Skeletal muscle tissue (tissue), 4 donors: ENCODE data around the gene NFXL1. TPM values are rescaled to one million over a fixed set of nuclear protein-coding genes. Genes with fewer than 3 reads are reported as not detected.

Experiments used
- H3K27ac ChIP-seq: one replicate; pipeline ENCODE4 v1.7.0; 2013; ENCODE audit warnings: mild to moderate bottlenecking, low read depth, low read length, inconsistent platforms
- H3K27me3 ChIP-seq, 3 donors: one replicate each; pipeline ENCODE4 v1.7.0; 2013; ENCODE audit warnings: low read length in 3 of 3; ENCODE audit not compliant: control insufficient read depth in 3 of 3, insufficient read depth in 3 of 3
- H3K36me3 ChIP-seq, 3 donors: one replicate each; pipeline ENCODE4 v1.7.0; 2013; ENCODE audit warnings: low read length in 3 of 3; ENCODE audit not compliant: control insufficient read depth in 3 of 3, insufficient read depth in 3 of 3
- H3K4me1 ChIP-seq, 3 donors: one replicate each; pipeline ENCODE4 v1.7.0; 2013; ENCODE audit warnings: low read length in 3 of 3, mild to moderate bottlenecking in 3 of 3; ENCODE audit not compliant: control insufficient read depth in 3 of 3, insufficient read depth in 3 of 3
- H3K4me3 ChIP-seq, 3 donors: one replicate each; pipeline ENCODE4 v1.7.0; 2013; ENCODE audit warnings: low read length in 3 of 3
- H3K9ac ChIP-seq, 3 donors: one replicate each; pipeline ENCODE4 v1.7.0; 2013; ENCODE audit warnings: low read length in 3 of 3, mild to moderate bottlenecking in 3 of 3, moderate library complexity in 2 of 3, low read depth in 1 of 3
- H3K9me3 ChIP-seq, 3 donors: one replicate each; pipeline ENCODE4 v1.7.0; 2013; ENCODE audit warnings: low read length in 3 of 3; ENCODE audit not compliant: control insufficient read depth in 3 of 3
- total RNA-seq: library from RNA; depleted of rRNA; stranded (reverse); fragments of >200 nt; gene quantifications from one replicate; pipeline ENCODE4 v1.2.3, GENCODE V29; 2014
- donor health status: Osteomylitis.

NFXL1 gene
- total RNA-seq: 7.8 TPM

DNA sequence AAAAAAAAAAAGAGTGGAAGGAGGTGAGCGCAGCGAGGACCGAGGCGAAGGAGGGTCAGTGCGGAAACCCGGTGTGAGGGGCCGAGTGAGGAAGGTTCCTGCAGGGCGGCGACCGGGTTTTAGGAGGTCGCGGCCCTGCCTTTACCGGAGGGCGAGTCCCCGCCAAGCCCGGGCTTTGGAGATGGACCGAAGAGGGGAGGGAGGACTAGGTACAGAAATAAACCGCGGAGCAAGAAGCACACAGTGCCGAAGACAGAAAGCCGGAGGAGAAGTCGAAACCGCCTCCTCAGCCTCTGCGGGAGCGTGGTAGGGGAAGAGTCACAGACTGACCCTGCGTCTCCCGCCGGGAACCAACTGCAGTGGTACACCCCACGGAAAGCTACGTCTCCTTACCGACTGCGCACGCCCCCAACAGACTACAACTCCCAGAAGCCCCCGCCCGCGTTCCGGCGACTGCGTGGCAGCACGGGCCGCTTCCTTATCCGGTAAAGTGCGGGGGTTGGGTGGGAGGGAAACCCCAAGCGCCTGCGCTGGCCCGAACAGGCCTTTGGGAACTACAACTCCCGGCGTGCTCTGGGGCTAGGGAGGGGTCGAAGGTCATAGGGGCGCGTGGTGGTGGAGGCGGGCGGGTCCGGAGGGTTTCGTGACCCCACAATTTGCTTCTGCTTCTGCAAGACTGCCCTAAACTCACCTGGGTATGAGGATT lies at the start of gene NFXL1:
TSS of gene NFXL1 (minus strand) at position 364 of the 706 bp plus-strand sequence. CDS start 380 bp downstream, outside the sequence.
- H3K36me3 ChIP-seq: peaks cover 0 to 11% (median 5%) of the 10 kb centered on the region in 3 donors
- no peaks in the 10 kb centered on the region for H3K9me3 ChIP-seq
- H3K9ac ChIP-seq: peak within 1 kb of the TSS; percentile 81 to 88 (median 86)
- peak within 1 kb of the TSS; percentile 73 for H3K27ac ChIP-seq
- H3K4me3 ChIP-seq: peak within 1 kb of the TSS; percentile 97 to 99 (median 99)
- H3K27me3 ChIP-seq: no peaks in the 10 kb centered on the region
- H3K4me1 ChIP-seq: peaks cover 6 to 16% (median 13%) of the 10 kb centered on the region in 3 donors

DNA sequence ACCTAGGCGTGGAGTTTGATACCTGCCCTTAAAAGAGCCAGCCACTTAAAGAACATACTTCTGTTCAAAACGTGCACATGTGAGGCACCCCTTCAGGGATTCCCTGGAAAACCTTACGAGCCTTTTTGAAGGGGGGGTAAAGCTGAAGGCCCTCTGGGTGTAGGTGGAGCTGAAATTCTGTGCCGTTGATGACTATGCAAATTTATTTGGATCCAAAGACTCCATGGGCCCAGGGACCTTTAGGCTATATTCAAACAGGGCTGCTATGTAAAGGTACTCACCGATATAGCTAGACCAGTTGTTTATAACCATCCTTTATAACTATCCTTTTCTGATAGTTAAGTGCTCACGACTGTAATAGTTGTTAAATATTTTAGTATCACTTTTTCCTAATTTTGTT lies 40.3 kb upstream of the NFXL1 start:
- Histone ChIP-seq H3K27me3 (no peaks in the 10 kb centered on the region), H3K27ac (no peak overlapping the region), H3K9me3 (no peaks in the 10 kb centered on the region), H3K36me3 (no peaks in the 10 kb centered on the region), H3K9ac (no peak overlapping the region), H3K4me3 (no peak overlapping the region), H3K4me1 (no peaks in the 10 kb centered on the region)

DNA sequence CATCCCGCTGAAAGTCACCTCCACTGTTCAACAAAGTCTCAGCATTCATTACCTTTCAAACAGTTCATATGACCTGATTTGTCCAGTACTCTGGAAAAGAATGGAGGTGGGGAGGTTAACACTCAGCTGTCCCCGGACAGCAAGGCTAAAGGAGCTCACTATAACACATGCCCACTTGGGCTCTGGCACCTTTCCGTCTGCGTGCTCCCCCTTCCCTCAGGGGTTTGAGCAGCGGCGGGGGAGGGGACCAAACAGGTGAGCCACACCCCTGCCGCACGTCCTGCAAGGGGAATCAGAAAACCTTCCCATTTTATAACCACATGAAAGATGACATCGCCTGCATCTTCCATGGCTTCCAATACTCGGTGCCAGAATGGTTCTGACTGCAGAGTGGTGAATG lies 39.9 kb upstream of the NFXL1 start:
- H3K4me3 ChIP-seq: no peak overlapping the region

DNA sequence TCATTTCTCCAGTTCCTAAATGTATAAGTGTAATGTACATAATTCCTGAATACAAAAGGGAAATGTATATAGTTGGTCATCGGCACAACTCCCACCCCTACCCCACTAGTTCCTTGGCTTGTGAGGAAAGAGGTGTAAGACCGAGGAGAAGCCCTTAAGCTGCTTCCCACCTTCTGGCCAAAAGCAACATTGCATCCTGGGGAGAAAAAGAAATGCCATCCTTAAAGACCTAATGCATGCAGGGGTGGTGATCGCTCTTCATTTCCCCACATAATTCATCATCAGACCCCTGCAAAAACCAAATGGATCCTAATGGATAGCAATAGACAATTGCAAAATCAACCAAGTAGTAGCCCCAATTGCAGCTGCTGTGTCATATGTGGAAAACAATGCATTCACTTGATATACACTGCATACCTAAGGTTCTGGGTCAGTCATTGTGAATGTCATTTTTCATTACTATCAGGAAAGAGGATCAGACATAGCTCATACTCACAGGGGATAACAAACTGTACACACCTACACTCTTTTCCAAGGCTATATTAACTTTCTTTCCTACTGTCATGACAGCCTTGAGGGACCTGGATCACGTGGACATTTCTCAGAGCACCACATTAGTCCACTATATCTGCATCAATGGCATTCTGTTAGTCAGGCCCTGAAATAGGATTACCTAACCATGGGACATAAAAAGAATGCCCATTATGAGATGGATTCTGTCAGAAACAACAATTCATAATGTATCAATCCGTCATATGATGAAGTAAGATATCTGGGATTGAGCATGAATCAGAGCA lies 31.7 kb upstream of the NFXL1 start:
- Histone ChIP-seq H3K9me3 (no peaks in the 10 kb centered on the region), H3K4me3 (no peak overlapping the region)

More for the DNA sequence above, 39.9 kb upstream of the NFXL1 start:
- Histone ChIP-seq H3K27me3 (no peaks in the 10 kb centered on the region), H3K9me3 (no peaks in the 10 kb centered on the region), H3K27ac (no peak overlapping the region), H3K4me1 (no peaks in the 10 kb centered on the region), H3K9ac (no peak overlapping the region), H3K36me3 (no peaks in the 10 kb centered on the region)

DNA sequence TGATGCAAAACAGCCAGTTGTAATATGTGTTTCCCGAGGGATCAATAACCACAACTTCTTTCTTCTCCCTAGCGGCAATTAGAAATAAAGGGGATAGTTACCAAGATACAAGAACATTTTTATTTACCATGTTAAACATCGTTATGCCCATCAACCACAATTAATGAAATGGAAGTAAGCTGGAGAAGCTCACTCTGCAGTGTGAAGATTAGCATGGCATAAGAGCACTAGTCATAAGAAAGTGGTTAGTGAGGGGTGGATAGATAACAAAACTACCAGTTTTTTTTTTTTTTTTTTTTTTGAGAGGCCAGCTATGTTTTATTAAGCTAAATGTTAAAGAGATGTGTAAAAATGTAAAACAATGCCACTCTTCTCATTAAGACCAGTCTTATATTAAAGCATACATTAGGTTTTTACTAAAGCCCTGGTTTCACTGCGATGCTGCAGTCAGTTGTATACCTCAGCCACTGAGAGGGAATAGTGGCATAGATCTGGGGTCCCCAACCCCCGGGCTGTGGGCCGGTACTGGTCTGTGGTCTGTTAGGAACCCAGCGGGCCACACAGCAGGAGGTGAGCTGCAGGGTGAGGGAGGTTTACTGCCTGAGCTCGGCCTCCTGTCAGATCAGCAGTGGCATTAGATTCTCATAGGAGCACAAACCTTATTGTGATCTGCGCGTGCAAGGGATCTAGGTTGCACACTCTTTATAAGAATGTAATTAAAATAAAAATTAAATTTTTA lies 27.9 kb upstream of the NFXL1 start:
- Histone ChIP-seq H3K27ac (no peak overlapping the region), H3K27me3 (no peaks in the 10 kb centered on the region), H3K4me3 (no peak overlapping the region), H3K9ac (no peak overlapping the region), H3K36me3 (peaks cover 0 to 2% (median 0%) of the 10 kb centered on the region in 3 donors), H3K9me3 (no peaks in the 10 kb centered on the region), H3K4me1 (no peaks in the 10 kb centered on the region)

More for the DNA sequence above, 31.7 kb upstream of the NFXL1 start:
- Histone ChIP-seq H3K9ac (no peak overlapping the region), H3K27me3 (no peaks in the 10 kb centered on the region), H3K27ac (no peak overlapping the region), H3K36me3 (no peaks in the 10 kb centered on the region), H3K4me1 (no peaks in the 10 kb centered on the region)

DNA sequence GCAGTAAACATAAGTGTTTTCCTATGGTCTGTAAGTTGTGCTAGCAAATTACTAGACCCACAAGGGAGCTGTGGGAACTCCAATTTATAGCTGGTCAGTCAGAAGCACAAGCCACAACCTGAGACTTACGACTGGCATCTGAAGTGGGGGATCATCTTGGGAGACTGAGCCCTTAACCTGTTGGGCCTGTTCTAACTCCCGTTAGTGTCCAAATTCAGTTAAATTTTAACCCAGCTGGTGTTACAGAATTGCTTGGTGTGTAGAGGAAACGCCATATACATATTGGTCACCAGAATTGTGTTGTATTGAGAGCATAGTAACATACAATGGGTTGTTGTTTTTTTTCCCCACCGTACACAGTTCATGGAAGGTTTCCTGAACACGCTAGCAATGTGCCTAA lies 25.1 kb upstream of the NFXL1 start:
- H3K4me3 ChIP-seq: no peak overlapping the region
- H3K9me3 ChIP-seq: no peaks in the 10 kb centered on the region
- no peaks in the 10 kb centered on the region for H3K27me3 ChIP-seq
- no peaks in the 10 kb centered on the region for H3K4me1 ChIP-seq
- no peak overlapping the region for H3K9ac ChIP-seq
- peaks cover 0 to 2% (median 0%) of the 10 kb centered on the region in 3 donors for H3K36me3 ChIP-seq
- H3K27ac ChIP-seq: no peak overlapping the region

DNA sequence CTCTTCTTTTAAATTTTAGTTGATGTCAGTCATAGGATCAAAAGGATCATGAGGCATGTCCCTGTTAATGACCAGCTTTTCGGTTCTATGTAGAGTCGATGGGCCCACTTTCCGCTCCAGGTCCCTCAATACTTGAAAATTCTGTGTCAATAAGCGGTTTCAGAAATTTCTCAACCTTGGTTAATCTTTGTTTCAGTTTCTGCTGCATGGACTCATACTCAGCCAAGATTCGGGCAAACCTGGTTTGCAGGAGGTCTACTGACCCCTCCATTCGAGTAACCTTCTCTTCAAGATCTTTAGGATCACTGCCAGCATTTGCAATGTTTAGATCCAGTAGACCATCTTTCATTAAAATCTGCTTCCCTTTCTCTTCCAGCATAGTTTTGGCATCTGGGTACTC lies 22.0 kb upstream of the NFXL1 start:
- no peaks in the 10 kb centered on the region for H3K4me1 ChIP-seq
- H3K9me3 ChIP-seq: no peaks in the 10 kb centered on the region
- peaks cover 0 to 2% (median 0%) of the 10 kb centered on the region in 3 donors for H3K36me3 ChIP-seq

DNA sequence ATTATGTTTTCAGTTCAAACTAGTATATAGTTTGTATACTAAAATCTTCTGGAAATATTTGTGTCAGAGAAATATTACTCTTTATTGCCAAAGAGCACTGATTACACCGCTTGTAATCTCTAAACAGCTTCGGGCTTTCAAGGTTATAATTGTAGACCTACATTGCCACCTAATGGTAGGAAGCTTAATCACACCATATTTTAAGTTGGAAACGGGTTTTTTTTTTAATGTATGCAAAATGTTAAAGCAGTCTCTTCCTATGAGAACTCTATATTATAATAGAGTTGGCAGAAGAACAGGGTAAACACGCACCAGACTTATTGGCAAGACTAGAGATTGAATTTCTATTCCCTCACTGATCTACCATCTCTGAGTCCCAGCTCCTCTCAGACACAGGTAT lies 19.5 kb upstream of the NFXL1 start:
- Histone ChIP-seq H3K9ac (no peak overlapping the region), H3K36me3 (no peaks in the 10 kb centered on the region), H3K9me3 (no peaks in the 10 kb centered on the region), H3K4me1 (no peaks in the 10 kb centered on the region), H3K4me3 (no peak overlapping the region), H3K27ac (no peak overlapping the region), H3K27me3 (no peaks in the 10 kb centered on the region)

More for the DNA sequence above, 22.0 kb upstream of the NFXL1 start:
- Histone ChIP-seq H3K9ac (no peak overlapping the region), H3K27me3 (no peaks in the 10 kb centered on the region), H3K27ac (no peak overlapping the region), H3K4me3 (no peak overlapping the region)

DNA sequence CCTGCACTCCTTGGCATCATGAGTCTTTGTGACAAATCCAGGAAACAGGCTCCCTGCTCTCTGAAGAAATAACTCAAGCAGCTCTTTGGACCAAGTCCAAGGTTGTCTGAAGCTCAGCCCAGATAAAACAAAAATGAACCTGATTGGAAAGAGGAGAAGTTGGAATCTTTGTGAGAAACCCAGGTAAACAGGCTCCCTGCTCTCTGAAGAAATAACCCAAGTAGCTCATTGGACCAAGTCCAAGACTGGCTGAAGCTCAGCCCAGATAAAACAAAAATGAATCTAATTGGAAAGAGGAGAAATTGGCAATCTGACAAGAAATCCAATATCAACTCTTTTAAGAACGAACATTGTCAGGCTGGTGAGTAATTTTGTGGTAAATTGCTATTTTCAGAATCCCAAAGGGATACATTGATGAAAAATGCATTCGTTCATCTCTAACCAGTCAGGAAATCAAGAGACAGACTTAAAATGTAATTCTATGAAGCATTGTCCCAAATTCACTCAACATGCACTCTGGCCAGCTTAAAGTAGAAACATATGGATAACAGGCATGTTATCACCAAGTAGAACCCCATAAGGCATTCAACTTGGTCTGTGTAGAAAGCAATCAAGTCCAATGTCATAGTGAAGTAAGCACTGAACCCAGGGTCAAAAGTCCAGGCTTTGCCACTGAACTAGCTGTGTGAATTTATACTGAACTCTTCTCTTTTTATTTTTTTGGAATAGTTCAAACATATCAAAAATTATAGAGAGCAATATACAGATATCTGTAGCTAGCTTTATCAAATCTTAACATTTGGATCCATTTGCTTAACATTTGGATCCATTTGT lies 16.8 kb upstream of the NFXL1 start:
- H3K4me3 ChIP-seq: no peak overlapping the region
- H3K9me3 ChIP-seq: no peaks in the 10 kb centered on the region
- peaks cover 0 to 5% (median 0%) of the 10 kb centered on the region in 3 donors for H3K27me3 ChIP-seq
- H3K9ac ChIP-seq: no peak overlapping the region
- H3K4me1 ChIP-seq: peaks cover 0 to 4% (median 2%) of the 10 kb centered on the region in 3 donors
- H3K36me3 ChIP-seq: no peaks in the 10 kb centered on the region
- no peak overlapping the region for H3K27ac ChIP-seq
